H54 (cell line): ENCODE results near the gene KRTAP5-6.

Source experiments
- DNase-seq: peaks from one replicate; pipeline ENCODE4 v3.0.0; 2011; ENCODE audit warnings: low spot score, mixed read lengths; ENCODE audit not compliant: insufficient read length
- FAIRE-seq: peaks from 3 replicates; lab custom pipeline; 2011; peaks lifted over from hg19 to GRCh38; lab: Jason Lieb, UNC
- POLR2A ChIP-seq: IDR thresholded peaks from 2 replicates; pipeline ENCODE4 v1.6.1; 2011; ENCODE audit warnings: low read depth, mild to moderate bottlenecking, low read length

The KRTAP5-6 gene

GRCh38 chr11:1746511-1746931 is 49.5 kb downstream of the KRTAP5-6 start:
- FAIRE-seq, result no peak
- TF ChIP-seq POLR2A, result no peak
- DNase-seq, result no peak

- no peak for TF ChIP-seq POLR2A
- DNase-seq (no peak), FAIRE-seq (no peak)
Observed at GRCh38 chr11:1746956-1747752, 50.2 kb downstream of the KRTAP5-6 start.
